Measurements from ENCODE around the gene ZNF814.

- TF ChIP-seq CTCF (IDR thresholded peaks at IDR 0.05) (no peak), POLR2A (IDR thresholded peaks at IDR 0.05) (no peak)
Measured at GRCh38 chr19:57872450-57872849, 16.4 kb downstream of the ZNF814 start.
